SK-N-SH treated with all-trans-retinoic acid at 6 μM for 48 hours (cell line): ENCODE data around the gene C3orf62.
A peak's percentile ranks its signal among the peaks of the same experiment; 100 is the strongest.

Source experiments
- ATAC-seq: fragments of 200-7000 bp; cut with Tn5 transposase; 3 replicates; pipeline ENCODE4 v1.9.1; 2020; ENCODE audit warnings: mild to moderate bottlenecking, moderate library complexity
- ARNTL ChIP-seq: fragments of 450-650 bp; formaldehyde crosslinking; IDR thresholded peaks from 2 replicates; pipeline ENCODE4 v1.5.0; 2020; ENCODE audit warnings: low read depth, mild to moderate bottlenecking, moderate library complexity, borderline replicate concordance
- BACH2 ChIP-seq: fragments of 250-450 bp; sonication (Bioruptor Pico); IDR thresholded peaks from 2 replicates; pipeline ENCODE4 v1.9.0; 2021; ENCODE audit warnings: mild to moderate bottlenecking, borderline replicate concordance
- CSDC2 ChIP-seq: fragments of 250-450 bp; sonication (Bioruptor Pico); IDR thresholded peaks from 2 replicates; pipeline ENCODE4 v1.5.0; 2020; ENCODE audit warnings: mild to moderate bottlenecking, moderate library complexity
- CSRNP3 ChIP-seq: fragments of 250-450 bp; sonication (Bioruptor Pico); IDR thresholded peaks from 2 replicates; pipeline ENCODE4 v1.5.1; 2021; ENCODE audit warnings: mild to moderate bottlenecking, moderate library complexity
- GLIS3 ChIP-seq: fragments of 250-450 bp; sonication (Bioruptor Pico); IDR thresholded peaks from 2 replicates; pipeline ENCODE4 v1.5.0; 2020; ENCODE audit warnings: mild to moderate bottlenecking, moderate library complexity
- ISL1 ChIP-seq: fragments of 250-450 bp; sonication (Bioruptor Pico); IDR thresholded peaks from 2 replicates; pipeline ENCODE4 v2.1.2; 2022; ENCODE audit warnings: mild to moderate bottlenecking, moderate library complexity
- OSR1 ChIP-seq: fragments of 250-450 bp; sonication (Bioruptor Pico); IDR thresholded peaks from 2 replicates; pipeline ENCODE4 v1.8.0; 2022; ENCODE audit warnings: moderate library complexity, mild to moderate bottlenecking, inconsistent platforms
- PATZ1 ChIP-seq: fragments of 250-450 bp; sonication (Bioruptor Pico); IDR thresholded peaks from 2 replicates; pipeline ENCODE4 v1.8.0; 2020; ENCODE audit warnings: mild to moderate bottlenecking, moderate library complexity, borderline replicate concordance
- PPARA ChIP-seq: fragments of 250-450 bp; sonication (Bioruptor Pico); IDR thresholded peaks from 2 replicates; pipeline ENCODE4 v1.5.0; 2020; ENCODE audit warnings: mild to moderate bottlenecking, borderline replicate concordance
- RARB ChIP-seq: fragments of 250-450 bp; sonication (Bioruptor Pico); IDR thresholded peaks from 2 replicates; pipeline ENCODE4 v1.8.0; 2021; ENCODE audit warnings: mild to moderate bottlenecking, moderate library complexity
- SNAI2 ChIP-seq: fragments of 250-450 bp; sonication (Bioruptor Pico); IDR thresholded peaks from 2 replicates; pipeline ENCODE4 v1.5.0; 2020; ENCODE audit warnings: mild to moderate bottlenecking, moderate library complexity
- TCF4 ChIP-seq: fragments of 250-450 bp; sonication (Bioruptor Pico); IDR thresholded peaks from 2 replicates; pipeline ENCODE4 v1.8.0; 2021; ENCODE audit warnings: mild to moderate bottlenecking, moderate library complexity, borderline replicate concordance
- TOX ChIP-seq: fragments of 250-450 bp; sonication (Bioruptor Pico); IDR thresholded peaks from 2 replicates; pipeline ENCODE4 v1.8.0; 2021; ENCODE audit warnings: mild to moderate bottlenecking, moderate library complexity, borderline replicate concordance
- ZC3H10 ChIP-seq: fragments of 250-450 bp; sonication (Bioruptor Pico); IDR thresholded peaks from 2 replicates; pipeline ENCODE4 v1.5.1; 2021; ENCODE audit warnings: mild to moderate bottlenecking, moderate library complexity
- ZFP3 ChIP-seq: fragments of 250-450 bp; sonication (Bioruptor Pico); IDR thresholded peaks from 2 replicates; pipeline ENCODE4 v1.5.0; 2020; ENCODE audit warnings: mild to moderate bottlenecking, moderate library complexity
- ZFP30 ChIP-seq: fragments of 450-650 bp; formaldehyde crosslinking; IDR thresholded peaks from 2 replicates; pipeline ENCODE4 v1.5.0; 2022; ENCODE audit warnings: mild to moderate bottlenecking, moderate library complexity
- ZNF565 ChIP-seq: fragments of 450-650 bp; formaldehyde crosslinking; conservative IDR thresholded peaks from 2 replicates; pipeline ENCODE4 v1.5.0; 2020; ENCODE audit warnings: low read depth, mild to moderate bottlenecking, moderate library complexity
- ZNF70 ChIP-seq: fragments of 450-650 bp; formaldehyde crosslinking; IDR thresholded peaks from 2 replicates; pipeline ENCODE4 v1.5.0; 2020; ENCODE audit warnings: mild to moderate bottlenecking, moderate library complexity
- ZNF8 ChIP-seq: fragments of 450-650 bp; formaldehyde crosslinking; IDR thresholded peaks from 2 replicates; pipeline ENCODE4 v1.5.0; 2020; ENCODE audit warnings: mild to moderate bottlenecking, moderate library complexity
- TF ChIP-seq, protein P1 (sequence below): fragments of 250-450 bp; sonication (Bioruptor Pico); IDR thresholded peaks from 2 replicates; pipeline ENCODE4 v1.5.0; 2020; ENCODE audit warnings: mild to moderate bottlenecking, moderate library complexity
- TF ChIP-seq, protein P2 (sequence below): fragments of 250-450 bp; sonication (Bioruptor Pico); IDR thresholded peaks from 2 replicates; pipeline ENCODE4 v1.8.0; 2021; ENCODE audit warnings: low read depth, mild to moderate bottlenecking, moderate library complexity, borderline replicate concordance

The C3orf62 gene

DNA sequence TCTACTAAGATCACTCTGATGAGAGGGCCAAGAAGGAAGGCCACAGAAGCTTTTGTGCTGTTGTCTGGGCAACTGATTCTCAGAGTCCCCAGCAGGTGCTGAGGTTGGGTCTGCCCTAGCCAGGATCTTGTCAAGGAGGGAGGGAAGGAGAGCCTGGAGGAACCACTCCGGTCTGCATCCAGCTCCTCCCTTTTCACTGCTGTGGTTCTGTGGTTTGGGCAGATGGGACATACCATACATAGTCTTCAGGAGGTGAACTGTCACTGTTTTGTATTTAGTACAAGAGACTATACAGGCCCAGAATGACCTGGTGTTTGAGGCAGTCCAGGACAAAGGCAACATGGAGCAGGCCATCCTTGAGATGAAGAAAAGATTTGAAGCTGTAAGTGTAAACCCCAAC lies 21.9 kb downstream of the C3orf62 start:
- ATAC-seq = peak; percentile 88
- TF ChIP-seq ZNF565 (CRISPR knock-in tag) (no peak), ZNF70 (CRISPR knock-in tag) (no peak), OSR1 (CRISPR knock-in tag) (no peak), TOX (CRISPR knock-in tag) (no peak), ARNTL (no peak), SNAI2 (CRISPR knock-in tag) (no peak), TCF4 (CRISPR knock-in tag) (no peak), RARB (no peak), PATZ1 (CRISPR knock-in tag) (no peak), ZFP3 (CRISPR knock-in tag) (no peak), PPARA (CRISPR knock-in tag) (no peak), CSDC2 (CRISPR knock-in tag) (no peak), ISL1 (CRISPR knock-in tag) (no peak), ZNF8 (CRISPR knock-in tag) (no peak)
- TF ChIP-seq, protein P1, sequence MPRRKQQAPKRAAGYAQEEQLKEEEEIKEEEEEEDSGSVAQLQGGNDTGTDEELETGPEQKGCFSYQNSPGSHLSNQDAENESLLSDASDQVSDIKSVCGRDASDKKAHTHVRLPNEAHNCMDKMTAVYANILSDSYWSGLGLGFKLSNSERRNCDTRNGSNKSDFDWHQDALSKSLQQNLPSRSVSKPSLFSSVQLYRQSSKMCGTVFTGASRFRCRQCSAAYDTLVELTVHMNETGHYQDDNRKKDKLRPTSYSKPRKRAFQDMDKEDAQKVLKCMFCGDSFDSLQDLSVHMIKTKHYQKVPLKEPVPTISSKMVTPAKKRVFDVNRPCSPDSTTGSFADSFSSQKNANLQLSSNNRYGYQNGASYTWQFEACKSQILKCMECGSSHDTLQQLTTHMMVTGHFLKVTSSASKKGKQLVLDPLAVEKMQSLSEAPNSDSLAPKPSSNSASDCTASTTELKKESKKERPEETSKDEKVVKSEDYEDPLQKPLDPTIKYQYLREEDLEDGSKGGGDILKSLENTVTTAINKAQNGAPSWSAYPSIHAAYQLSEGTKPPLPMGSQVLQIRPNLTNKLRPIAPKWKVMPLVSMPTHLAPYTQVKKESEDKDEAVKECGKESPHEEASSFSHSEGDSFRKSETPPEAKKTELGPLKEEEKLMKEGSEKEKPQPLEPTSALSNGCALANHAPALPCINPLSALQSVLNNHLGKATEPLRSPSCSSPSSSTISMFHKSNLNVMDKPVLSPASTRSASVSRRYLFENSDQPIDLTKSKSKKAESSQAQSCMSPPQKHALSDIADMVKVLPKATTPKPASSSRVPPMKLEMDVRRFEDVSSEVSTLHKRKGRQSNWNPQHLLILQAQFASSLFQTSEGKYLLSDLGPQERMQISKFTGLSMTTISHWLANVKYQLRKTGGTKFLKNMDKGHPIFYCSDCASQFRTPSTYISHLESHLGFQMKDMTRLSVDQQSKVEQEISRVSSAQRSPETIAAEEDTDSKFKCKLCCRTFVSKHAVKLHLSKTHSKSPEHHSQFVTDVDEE (CRISPR knock-in tag) = no peak
- TF ChIP-seq, protein P2, sequence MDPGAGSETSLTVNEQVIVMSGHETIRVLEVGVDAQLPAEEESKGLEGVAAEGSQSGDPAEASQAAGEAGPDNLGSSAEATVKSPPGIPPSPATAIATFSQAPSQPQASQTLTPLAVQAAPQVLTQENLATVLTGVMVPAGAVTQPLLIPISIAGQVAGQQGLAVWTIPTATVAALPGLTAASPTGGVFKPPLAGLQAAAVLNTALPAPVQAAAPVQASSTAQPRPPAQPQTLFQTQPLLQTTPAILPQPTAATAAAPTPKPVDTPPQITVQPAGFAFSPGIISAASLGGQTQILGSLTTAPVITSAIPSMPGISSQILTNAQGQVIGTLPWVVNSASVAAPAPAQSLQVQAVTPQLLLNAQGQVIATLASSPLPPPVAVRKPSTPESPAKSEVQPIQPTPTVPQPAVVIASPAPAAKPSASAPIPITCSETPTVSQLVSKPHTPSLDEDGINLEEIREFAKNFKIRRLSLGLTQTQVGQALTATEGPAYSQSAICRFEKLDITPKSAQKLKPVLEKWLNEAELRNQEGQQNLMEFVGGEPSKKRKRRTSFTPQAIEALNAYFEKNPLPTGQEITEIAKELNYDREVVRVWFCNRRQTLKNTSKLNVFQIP = no peak

- TF ChIP-seq TCF4 (CRISPR knock-in tag) (no peak), GLIS3 (no peak), BACH2 (no peak), CSRNP3 (CRISPR knock-in tag) (no peak), ZNF8 (CRISPR knock-in tag) (no peak), CSDC2 (CRISPR knock-in tag) (no peak), ZFP30 (no peak), ZFP3 (CRISPR knock-in tag) (no peak), ZNF565 (CRISPR knock-in tag) (no peak), RARB (no peak), ZC3H10 (CRISPR knock-in tag) (no peak), SNAI2 (CRISPR knock-in tag) (no peak), ARNTL (no peak)
- TF ChIP-seq, protein P1 (CRISPR knock-in tag) = no peak
- TF ChIP-seq, protein P2 = no peak
- ATAC-seq = no peak
Observed at GRCh38 chr3:49253512-49253911, 23.5 kb downstream of the C3orf62 start.
